ENCODE data around the gene OGDH. TPM values are rescaled to one million over a fixed set of nuclear protein-coding genes. Genes with fewer than 3 reads are reported as not detected.

Gene OGDH
- total RNA-seq, 3 donors from 2014 or later (not counting 1 experiment from before 2014, with no cell fraction given): 69.2 to 86.7 (median 81.4) TPM

DNA sequence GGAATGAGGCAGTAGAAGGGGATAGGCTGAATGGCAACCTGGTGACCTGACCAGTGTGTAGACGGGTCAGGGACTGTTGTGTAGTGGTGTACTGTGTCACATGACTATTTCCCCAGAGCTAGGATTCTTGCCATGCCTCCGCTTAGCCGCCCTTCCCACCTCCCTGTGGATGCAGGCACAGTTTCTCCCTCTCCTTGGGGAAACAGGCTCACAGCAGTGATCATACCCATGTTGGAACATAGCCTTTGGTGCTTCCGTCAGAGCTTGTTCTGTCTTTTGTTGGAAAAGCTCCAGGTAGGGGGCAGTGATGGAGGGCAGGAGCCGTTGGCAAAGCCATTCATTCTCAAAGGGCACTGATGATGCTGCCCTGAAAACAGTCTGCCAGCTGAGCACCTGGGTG, 44.3 kb downstream of the OGDH start:
- intact Hi-C loops (cut with micrococcal nuclease): no loop called here

GRCh38 chr7:44652535-44652934, 46.1 kb downstream of the OGDH start:
- H3K4me3 ChIP-seq (ENCODE audit: low read length): no peak overlapping the region
- TF ChIP-seq CTCF (IDR thresholded peaks at IDR 0.05): no peak
- no peaks in the 10 kb centered on the region for H3K4me1 ChIP-seq (ENCODE audit: control insufficient read depth, insufficient read depth, low read length)
- no peak overlapping the region for H3K27ac ChIP-seq (ENCODE audit: low read length)
- intact Hi-C loops (cut with micrococcal nuclease): no loop called here
- Mint-ChIP-seq H3K27me3 (ENCODE audit: low read depth in 2 of 2) (no peaks in the 10 kb centered on the region), H3K27ac (no peak overlapping the region), H3K9me3 (no peaks in the 10 kb centered on the region), H3K4me1 (no peaks in the 10 kb centered on the region), H3K36me3 (no peaks in the 10 kb centered on the region), H3K4me3 (no peak overlapping the region)
- H3K36me3 ChIP-seq (ENCODE audit: control insufficient read depth, insufficient read depth, low read length): peaks cover 45% of the 10 kb centered on the region
- DNase-seq (no peak), ATAC-seq (no peak)
- 93% methylated on average over 5 of the region's 5 CpGs for WGBS (ENCODE audit: insufficient coverage)
- no peaks in the 10 kb centered on the region for H3K9me3 ChIP-seq (ENCODE audit: control insufficient read depth, insufficient read depth, low read length)
- H3K27me3 ChIP-seq (ENCODE audit: control insufficient read depth, insufficient read depth, low read length): no peaks in the 10 kb centered on the region

More for the DNA sequence above, 44.3 kb downstream of the OGDH start:
- Histone ChIP-seq H3K4me1 (ENCODE audit: control insufficient read depth, insufficient read depth, low read length) (no peaks in the 10 kb centered on the region), H3K27ac (ENCODE audit: low read length) (no peak overlapping the region), H3K4me3 (ENCODE audit: low read length) (no peak overlapping the region), H3K27me3 (ENCODE audit: control insufficient read depth, insufficient read depth, low read length) (no peaks in the 10 kb centered on the region), H3K36me3 (ENCODE audit: control insufficient read depth, insufficient read depth, low read length) (peaks cover 44% of the 10 kb centered on the region), H3K9me3 (ENCODE audit: control insufficient read depth, insufficient read depth, low read length) (no peaks in the 10 kb centered on the region)
- Mint-ChIP-seq H3K4me1 (no peaks in the 10 kb centered on the region), H3K9me3 (no peaks in the 10 kb centered on the region), H3K27me3 (ENCODE audit: low read depth in 2 of 2) (no peaks in the 10 kb centered on the region), H3K27ac (peak overlapping the region in 1 of 2 donors; percentile 65), H3K4me3 (no peak overlapping the region), H3K36me3 (no peaks in the 10 kb centered on the region)
- no peak for TF ChIP-seq CTCF (IDR thresholded peaks at IDR 0.05)
- DNase-seq: no peak
- 88% methylated on average over 5 of the region's 5 CpGs for WGBS (ENCODE audit: insufficient coverage)
- no peak for ATAC-seq

GRCh38 chr7:44654255-44654796, 47.9 kb downstream of the OGDH start:
- H3K9me3 ChIP-seq (ENCODE audit: control insufficient read depth, insufficient read depth, low read length): no peaks in the 10 kb centered on the region
- no peak overlapping the region for H3K27ac Mint-ChIP-seq
- H3K4me3 Mint-ChIP-seq: no peak overlapping the region
- no peaks in the 10 kb centered on the region for H3K27me3 Mint-ChIP-seq (ENCODE audit: low read depth in 2 of 2)
- DNase-seq (no peak), ATAC-seq (no peak)
- no peaks in the 10 kb centered on the region for H3K36me3 Mint-ChIP-seq
- WGBS (ENCODE audit: insufficient coverage): 97% methylated on average over 11 of the region's 11 CpGs
- H3K27ac ChIP-seq (ENCODE audit: low read length): no peak overlapping the region
- no peak overlapping the region for H3K4me3 ChIP-seq (ENCODE audit: low read length)
- H3K36me3 ChIP-seq (ENCODE audit: control insufficient read depth, insufficient read depth, low read length): peaks cover 43% of the 10 kb centered on the region
- no peaks in the 10 kb centered on the region for H3K27me3 ChIP-seq (ENCODE audit: control insufficient read depth, insufficient read depth, low read length)
- H3K4me1 ChIP-seq (ENCODE audit: control insufficient read depth, insufficient read depth, low read length): no peaks in the 10 kb centered on the region
- no peaks in the 10 kb centered on the region for H3K4me1 Mint-ChIP-seq
- no peak for TF ChIP-seq CTCF (IDR thresholded peaks at IDR 0.05)
- intact Hi-C loops (cut with micrococcal nuclease): no loop called here
- H3K9me3 Mint-ChIP-seq: no peaks in the 10 kb centered on the region

DNA sequence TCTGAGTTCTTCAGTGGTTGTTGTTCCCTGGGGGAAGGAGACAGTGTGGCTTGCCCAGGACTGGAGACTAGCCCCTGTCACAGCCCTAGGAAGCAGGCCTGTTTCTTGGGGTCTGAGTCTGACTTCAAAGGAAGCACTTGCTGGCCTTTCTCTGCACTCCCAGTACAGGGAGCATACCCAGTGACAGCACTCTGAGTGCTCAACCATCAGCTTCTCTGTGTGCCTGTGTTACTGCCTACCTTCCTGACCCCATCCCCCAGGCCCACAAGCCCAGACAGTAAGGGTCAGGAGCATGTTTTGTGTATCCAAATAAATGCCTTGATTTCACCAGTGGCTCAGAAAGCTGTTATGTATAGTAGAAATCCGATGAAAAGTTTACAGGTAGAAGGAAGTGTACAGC, 48.9 kb downstream of the OGDH start:
- intact Hi-C loops (cut with micrococcal nuclease): no loop called here
- TF ChIP-seq CTCF (IDR thresholded peaks at IDR 0.05): no peak

More for the DNA sequence above, 48.9 kb downstream of the OGDH start:
- no peak overlapping the region for H3K27ac Mint-ChIP-seq
- 93% methylated on average over 1 of the region's 1 CpG for WGBS (ENCODE audit: insufficient coverage)
- Histone ChIP-seq H3K27ac (ENCODE audit: low read length) (no peak overlapping the region), H3K9me3 (ENCODE audit: control insufficient read depth, insufficient read depth, low read length) (no peaks in the 10 kb centered on the region), H3K4me3 (ENCODE audit: low read length) (no peak overlapping the region), H3K36me3 (ENCODE audit: control insufficient read depth, insufficient read depth, low read length) (peaks cover 37% of the 10 kb centered on the region), H3K4me1 (ENCODE audit: control insufficient read depth, insufficient read depth, low read length) (no peaks in the 10 kb centered on the region), H3K27me3 (ENCODE audit: control insufficient read depth, insufficient read depth, low read length) (no peaks in the 10 kb centered on the region)
- ATAC-seq (no peak), DNase-seq (no peak)
- H3K27me3 Mint-ChIP-seq (ENCODE audit: low read depth in 2 of 2): no peaks in the 10 kb centered on the region
- peaks cover 0 to 5% of the 10 kb centered on the region in 2 donors for H3K4me1 Mint-ChIP-seq
- H3K4me3 Mint-ChIP-seq: no peak overlapping the region
- H3K9me3 Mint-ChIP-seq: no peaks in the 10 kb centered on the region
- no peaks in the 10 kb centered on the region for H3K36me3 Mint-ChIP-seq

Data from natural killer cell (primary cell).